Suprapubic skin (tissue), 3 donors: ENCODE data around the gene SEMA3D.

Experiments used
- POLR2A ChIP-seq, 2 donors: fragments of 450-650 bp; IDR thresholded peaks; one replicate each; pipeline ENCODE4 v1.6.1; 2017; ENCODE audit warnings: antibody characterized with exemption in 2 of 2, mild to moderate bottlenecking in 2 of 2, moderate library complexity in 2 of 2
- TF ChIP-seq, protein P1 (sequence below), 2 donors: fragments of 200-600 bp in 1 of 2; fragments of 450-650 bp in 1 of 2; sonication (generic) in 1 of 2; IDR thresholded peaks; one replicate each; pipeline ENCODE4 v1.5.1; 2016 to 2019; ENCODE audit warnings: antibody characterized with exemption in 2 of 2, mild to moderate bottlenecking in 1 of 2, moderate library complexity in 1 of 2

DNA sequence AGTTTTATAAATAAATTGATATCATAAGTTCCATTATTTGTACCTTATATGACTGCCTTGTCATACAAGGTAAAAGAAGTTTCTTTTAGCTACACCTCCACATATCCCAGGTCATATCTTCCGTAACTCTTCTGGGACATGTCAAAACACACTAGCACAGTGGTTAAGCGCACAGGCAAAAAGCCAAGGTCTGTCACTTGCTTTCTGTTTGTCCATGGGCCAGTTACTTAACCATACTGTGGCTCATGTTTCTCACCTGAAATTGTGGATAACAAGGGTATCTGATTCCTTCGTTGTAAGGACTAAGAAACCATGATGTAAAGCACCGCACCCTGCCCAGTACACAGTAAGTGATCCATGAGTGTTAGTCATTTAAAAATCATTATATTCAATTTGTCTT, 56.2 kb downstream of the SEMA3D start:
- TF ChIP-seq, protein P1, sequence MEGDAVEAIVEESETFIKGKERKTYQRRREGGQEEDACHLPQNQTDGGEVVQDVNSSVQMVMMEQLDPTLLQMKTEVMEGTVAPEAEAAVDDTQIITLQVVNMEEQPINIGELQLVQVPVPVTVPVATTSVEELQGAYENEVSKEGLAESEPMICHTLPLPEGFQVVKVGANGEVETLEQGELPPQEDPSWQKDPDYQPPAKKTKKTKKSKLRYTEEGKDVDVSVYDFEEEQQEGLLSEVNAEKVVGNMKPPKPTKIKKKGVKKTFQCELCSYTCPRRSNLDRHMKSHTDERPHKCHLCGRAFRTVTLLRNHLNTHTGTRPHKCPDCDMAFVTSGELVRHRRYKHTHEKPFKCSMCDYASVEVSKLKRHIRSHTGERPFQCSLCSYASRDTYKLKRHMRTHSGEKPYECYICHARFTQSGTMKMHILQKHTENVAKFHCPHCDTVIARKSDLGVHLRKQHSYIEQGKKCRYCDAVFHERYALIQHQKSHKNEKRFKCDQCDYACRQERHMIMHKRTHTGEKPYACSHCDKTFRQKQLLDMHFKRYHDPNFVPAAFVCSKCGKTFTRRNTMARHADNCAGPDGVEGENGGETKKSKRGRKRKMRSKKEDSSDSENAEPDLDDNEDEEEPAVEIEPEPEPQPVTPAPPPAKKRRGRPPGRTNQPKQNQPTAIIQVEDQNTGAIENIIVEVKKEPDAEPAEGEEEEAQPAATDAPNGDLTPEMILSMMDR (IDR thresholded peaks at IDR 0.05), result no peak
- TF ChIP-seq POLR2A (IDR thresholded peaks at IDR 0.05), result no peak
